ENCODE data around the gene SLC2A2.

The SLC2A2 gene

GRCh38 chr3:171026597-171027293 lies at the start of gene SLC2A2:
Gene SLC2A2, minus strand, starts transcription at chr3:171026720. Its CDS starts 50 bp downstream, at chr3:171026670.
- no peak for DNase-seq (ENCODE audit: low spot score)
- FAIRE-seq = no peak

- no peak for FAIRE-seq
- DNase-seq (ENCODE audit: low spot score) = no peak
Observed at GRCh38 chr3:171072432-171072831, 45.9 kb upstream of the SLC2A2 start.

- FAIRE-seq = no peak
- no peak for DNase-seq (ENCODE audit: low spot score)
Observed at GRCh38 chr3:171068658-171069057, 42.1 kb upstream of the SLC2A2 start.

GRCh38 chr3:171066206-171066605 lies 39.7 kb upstream of the SLC2A2 start:
- DNase-seq (ENCODE audit: low spot score) = peak; percentile 49
- peak; percentile 81 for FAIRE-seq

- no peak for FAIRE-seq
Observed at GRCh38 chr3:171065732-171066131, 39.2 kb upstream of the SLC2A2 start.

GRCh38 chr3:171064461-171064860 lies 37.9 kb upstream of the SLC2A2 start:
- DNase-seq (ENCODE audit: low spot score) = peak; percentile 86
- FAIRE-seq = peak; percentile 96

More at GRCh38 chr3:171065732-171066131, 39.2 kb upstream of the SLC2A2 start:
- DNase-seq (ENCODE audit: low spot score) = no peak

GRCh38 chr3:171061749-171062148 lies 35.2 kb upstream of the SLC2A2 start:
- no peak for FAIRE-seq
- no peak for DNase-seq (ENCODE audit: low spot score)

GRCh38 chr3:171059978-171060377 lies 33.5 kb upstream of the SLC2A2 start:
- FAIRE-seq (no peak), DNase-seq (ENCODE audit: low spot score) (no peak)

GRCh38 chr3:171058873-171059603 lies 32.5 kb upstream of the SLC2A2 start:
- no peak for FAIRE-seq

GRCh38 chr3:171058058-171058457 lies 31.5 kb upstream of the SLC2A2 start:
- no peak for DNase-seq (ENCODE audit: low spot score)
- FAIRE-seq = peak; percentile 67

More at GRCh38 chr3:171058873-171059603, 32.5 kb upstream of the SLC2A2 start:
- no peak for DNase-seq (ENCODE audit: low spot score)

GRCh38 chr3:171057072-171057471 lies 30.6 kb upstream of the SLC2A2 start:
- FAIRE-seq (peak; percentile 79), DNase-seq (ENCODE audit: low spot score) (peak; percentile 47)

- FAIRE-seq = no peak
- peak; percentile 68 for DNase-seq (ENCODE audit: low spot score)
Observed at GRCh38 chr3:171056528-171056927, 30.0 kb upstream of the SLC2A2 start.

- DNase-seq (ENCODE audit: low spot score) (peak; percentile 97), FAIRE-seq (peak; percentile 99)
Observed at GRCh38 chr3:171055336-171056178, 29.0 kb upstream of the SLC2A2 start.

GRCh38 chr3:171054921-171055320 lies 28.4 kb upstream of the SLC2A2 start:
- DNase-seq (ENCODE audit: low spot score) = no peak
- FAIRE-seq = no peak

GRCh38 chr3:171054231-171054630 lies 27.7 kb upstream of the SLC2A2 start:
- DNase-seq (ENCODE audit: low spot score) = peak; percentile 68
- no peak for FAIRE-seq

GRCh38 chr3:171049861-171050444 lies 23.4 kb upstream of the SLC2A2 start:
- FAIRE-seq (peak; percentile 70), DNase-seq (ENCODE audit: low spot score) (peak; percentile 75)

- no peak for FAIRE-seq
- DNase-seq (ENCODE audit: low spot score) = no peak
Observed at GRCh38 chr3:171046760-171047159, 20.2 kb upstream of the SLC2A2 start.

GRCh38 chr3:171044835-171045793 lies 18.6 kb upstream of the SLC2A2 start:
- FAIRE-seq (peak; percentile 98), DNase-seq (ENCODE audit: low spot score) (peak; percentile 84)

GRCh38 chr3:171044384-171044783 lies 17.9 kb upstream of the SLC2A2 start:
- FAIRE-seq (no peak), DNase-seq (ENCODE audit: low spot score) (no peak)

GRCh38 chr3:171039674-171040073 lies 13.2 kb upstream of the SLC2A2 start:
- FAIRE-seq = no peak
- DNase-seq (ENCODE audit: low spot score) = no peak

All from RCC 7860 (cell line).